H1 (cell line): ENCODE data around the gene ADAM12. TPM values are rescaled to one million over a fixed set of nuclear protein-coding genes. Genes with fewer than 3 reads are reported as not detected.

Experiments
- CTCF ChIA-PET: fragments of 300-600 bp; sonication (Branson Sonifier 250); formaldehyde crosslinking; loops from one replicate; lab custom pipeline; 2021; ENCODE audit not compliant: partially characterized antibody; lab: Charles Lee
- POLR2A ChIA-PET: fragments of 300-600 bp; sonication (Branson Sonifier 250); formaldehyde crosslinking; loops from one replicate; lab custom pipeline; 2021; ENCODE audit warnings: inconsistent platforms; ENCODE audit not compliant: partially characterized antibody; lab: Charles Lee
- DNase-seq, 2 experiments: peaks; one replicate each; pipeline versions ENCODE4 v3.0.0 to v3.0.0-alpha.2; 2010 to 2022; ENCODE audit warnings: low spot score in 2 of 2, low read depth in 1 of 2, mixed read lengths in 1 of 2
- FAIRE-seq: peaks from 2 replicates; lab custom pipeline; 2011; peaks lifted over from hg19 to GRCh38; lab: Jason Lieb, UNC
- H2AFZ ChIP-seq: 2 replicates; pipeline ENCODE4 v1.8.1; 2012; ENCODE audit warnings: low read length, inconsistent platforms
- H2AK5ac ChIP-seq: 2 replicates; pipeline ENCODE4 v1.6.1; 2013; ENCODE audit warnings: low read depth, low read length
- H2BK120ac ChIP-seq: replicated peaks from 2 replicates; pipeline ENCODE3; 2013; ENCODE audit warnings: low read depth, low read length, inconsistent platforms
- H2BK12ac ChIP-seq: 2 replicates; pipeline ENCODE4 v1.6.1; 2013; ENCODE audit warnings: low read depth, low read length
- H2BK15ac ChIP-seq: 2 replicates; pipeline ENCODE4 v1.6.1; 2013; ENCODE audit warnings: low read length
- H2BK20ac ChIP-seq: 2 replicates; pipeline ENCODE4 v1.6.1; 2013; ENCODE audit warnings: low read length
- H2BK5ac ChIP-seq: 2 replicates; pipeline ENCODE4 v1.6.1; 2013; ENCODE audit warnings: low read depth, low read length
- H3K14ac ChIP-seq: 2 replicates; pipeline ENCODE4 v1.6.1; 2013; ENCODE audit warnings: inconsistent platforms; ENCODE audit not compliant: insufficient read length
- H3K18ac ChIP-seq: 2 replicates; pipeline ENCODE4 v1.6.1; 2013; ENCODE audit warnings: low read length; ENCODE audit errors: extremely low read depth
- H3K23ac ChIP-seq: 2 replicates; pipeline ENCODE4 v1.6.1; 2013; ENCODE audit warnings: inconsistent platforms; ENCODE audit not compliant: insufficient read length
- H3K23me2 ChIP-seq: 2 replicates; pipeline ENCODE4 v1.6.1; 2013; ENCODE audit warnings: low read depth, low read length
- H3K27ac ChIP-seq: 2 replicates; pipeline ENCODE4 v1.6.1; 2011; ENCODE audit warnings: low read depth, low read length, inconsistent platforms
- H3K27me3 ChIP-seq, 4 experiments: replicated peaks in 1 of 4; 1 replicate in 1 of 4; 2 replicates in 3 of 4; pipeline versions ENCODE4 v1.6.1 to v1.8.1; 2011 to 2013; ENCODE audit warnings: low read length in 3 of 4, mild to moderate bottlenecking in 3 of 4, inconsistent platforms in 2 of 4, mixed read lengths in 2 of 4, moderate library complexity in 1 of 4; ENCODE audit not compliant: control insufficient read depth in 3 of 4, insufficient read depth in 3 of 4; ENCODE audit errors: extremely low read depth in 1 of 4
- H3K36me3 ChIP-seq, 4 experiments: 2 replicates each; pipeline versions ENCODE4 v1.6.1 to v1.8.1; 2011 to 2013; ENCODE audit warnings: mild to moderate bottlenecking in 4 of 4, low read length in 3 of 4, moderate library complexity in 2 of 4, control low read depth in 1 of 4, inconsistent platforms in 1 of 4; ENCODE audit not compliant: insufficient read depth in 4 of 4, control insufficient read depth in 2 of 4
- H3K4ac ChIP-seq: replicated peaks from 2 replicates; pipeline ENCODE3; 2013; ENCODE audit warnings: low read length, low read depth, mixed read lengths, inconsistent platforms; ENCODE audit not compliant: insufficient read length
- H3K4me1 ChIP-seq, 4 experiments: replicated peaks in 1 of 4; 1 replicate in 1 of 4; 2 replicates in 3 of 4; pipeline versions ENCODE4 v1.6.1 to v1.8.1; 2011 to 2013; ENCODE audit warnings: low read length in 3 of 4, inconsistent platforms in 2 of 4, mixed read lengths in 1 of 4; ENCODE audit not compliant: insufficient read depth in 4 of 4, control insufficient read depth in 3 of 4
- H3K4me2 ChIP-seq, 2 experiments: 2 replicates each; pipeline versions ENCODE4 v1.6.1 to v1.8.1; 2011 to 2013; ENCODE audit warnings: low read depth in 2 of 2, low read length in 2 of 2, control low read depth in 1 of 2, inconsistent platforms in 1 of 2, mild to moderate bottlenecking in 1 of 2; ENCODE audit not compliant: insufficient read depth in 1 of 2
- H3K4me3 ChIP-seq, 4 experiments: fragments of 200-600, 300-600 bp in 1 of 4; sonication (generic), shearing (Covaris generic), sonication (Bioruptor Twin) in 1 of 4; 2 replicates each; pipeline versions ENCODE4 v1.5.1 to v1.8.1; 2011 to 2016; ENCODE audit warnings: low read length in 4 of 4, low read depth in 3 of 4, control low read depth in 2 of 4, inconsistent platforms in 2 of 4, mild to moderate bottlenecking in 2 of 4, mixed read lengths in 1 of 4, moderate library complexity in 1 of 4; ENCODE audit not compliant: insufficient read depth in 2 of 4; ENCODE audit errors: extremely low read depth in 1 of 4
- H3K56ac ChIP-seq: replicated peaks from 2 replicates; pipeline ENCODE3; 2013; ENCODE audit warnings: low read depth, mild to moderate bottlenecking, mixed read lengths, low read length, inconsistent platforms; ENCODE audit not compliant: insufficient read length
- H3K79me1 ChIP-seq: 2 replicates; pipeline ENCODE4 v1.6.1; 2013; ENCODE audit warnings: low read depth, low read length, control low read depth
- H3K79me2 ChIP-seq, 2 experiments: 2 replicates each; pipeline versions ENCODE4 v1.6.1 to v1.8.1; 2012 to 2013; ENCODE audit warnings: low read length in 2 of 2, mild to moderate bottlenecking in 2 of 2, inconsistent platforms in 1 of 2; ENCODE audit not compliant: insufficient read depth in 2 of 2, control insufficient read depth in 1 of 2
- H3K9ac ChIP-seq, 4 experiments: replicated peaks in 1 of 4; 1 replicate in 1 of 4; 2 replicates in 3 of 4; pipeline versions ENCODE4 v1.6.1 to v1.8.1; 2011 to 2013; ENCODE audit warnings: low read depth in 3 of 4, low read length in 3 of 4, control low read depth in 2 of 4, mild to moderate bottlenecking in 2 of 4, moderate library complexity in 2 of 4, inconsistent platforms in 1 of 4; ENCODE audit errors: extremely low read depth in 1 of 4
- H3K9me3 ChIP-seq, 2 experiments: 2 replicates each; pipeline versions ENCODE4 v1.6.1 to v1.8.1; 2012 to 2013; ENCODE audit warnings: mild to moderate bottlenecking in 2 of 2, moderate library complexity in 2 of 2, control low read depth in 1 of 2, inconsistent platforms in 1 of 2, low read depth in 1 of 2, low read length in 1 of 2, mixed read lengths in 1 of 2; ENCODE audit not compliant: insufficient read depth in 2 of 2
- H4K20me1 ChIP-seq, 2 experiments: replicated peaks in 1 of 2; 2 replicates each; pipeline versions ENCODE3 to v1.8.1; 2011 to 2013; ENCODE audit warnings: inconsistent platforms in 2 of 2, low read length in 2 of 2, mild to moderate bottlenecking in 1 of 2; ENCODE audit not compliant: insufficient read depth in 2 of 2, control insufficient read depth in 1 of 2
- H4K5ac ChIP-seq: 2 replicates; pipeline ENCODE4 v1.6.1; 2013; ENCODE audit warnings: low read length, low read depth, mixed read lengths, inconsistent platforms; ENCODE audit not compliant: insufficient read length
- H4K8ac ChIP-seq: 2 replicates; pipeline ENCODE4 v1.8.0; 2013; ENCODE audit warnings: mild to moderate bottlenecking, moderate library complexity, low read length, inconsistent platforms; ENCODE audit not compliant: insufficient read depth; ENCODE audit errors: extremely low read depth
- H4K91ac ChIP-seq: replicated peaks from 2 replicates; pipeline ENCODE3; 2013; ENCODE audit warnings: low read length, mixed read lengths, inconsistent platforms; ENCODE audit not compliant: insufficient read length
- CBX5 ChIP-seq: fragments of 300-800, 300-1000 bp; sonication (generic); IDR thresholded peaks from 2 replicates; pipeline ENCODE4 v1.7.1; 2016; ENCODE audit warnings: antibody characterized with exemption, low read length, low read depth
- EGR1 ChIP-seq: IDR thresholded peaks from 2 replicates; pipeline ENCODE4 v1.6.1; 2011; ENCODE audit warnings: low read depth, low read length, borderline replicate concordance
- EZH2 ChIP-seq: fragments of 200-600 bp; sonication (generic); IDR thresholded peaks from 2 replicates; pipeline ENCODE4 v1.7.1; 2012; ENCODE audit warnings: low read depth, mild to moderate bottlenecking, moderate library complexity, low read length, inconsistent platforms; ENCODE audit not compliant: severe bottlenecking
- HDAC2 ChIP-seq, 2 experiments: fragments of 300-600 bp in 1 of 2; sonication (generic) in 1 of 2; IDR thresholded peaks; 2 replicates each; pipeline ENCODE4 v1.6.1; 2011 to 2012; ENCODE audit warnings: low read depth in 2 of 2, low read length in 2 of 2, mild to moderate bottlenecking in 2 of 2, moderate library complexity in 2 of 2, borderline replicate concordance in 1 of 2, inconsistent platforms in 1 of 2
- JUN ChIP-seq: IDR thresholded peaks from 2 replicates; pipeline ENCODE4 v1.6.1; 2011; ENCODE audit warnings: low read depth, mild to moderate bottlenecking, improper control_type of control experiment, low read length
- KDM5A ChIP-seq: fragments of 200-600 bp; IDR thresholded peaks from 2 replicates; pipeline ENCODE4 v1.7.1; 2012; ENCODE audit warnings: mild to moderate bottlenecking, low read length, inconsistent platforms, mixed read lengths
- RFX5 ChIP-seq: IDR thresholded peaks from 2 replicates; pipeline ENCODE4 v1.6.1; 2011; ENCODE audit warnings: low read depth, low read length, improper control_type of control experiment, borderline replicate concordance
- TAF1 ChIP-seq: IDR thresholded peaks from 2 replicates; pipeline ENCODE4 v1.6.1; 2011; ENCODE audit warnings: mild to moderate bottlenecking, low read depth, low read length
- TCF12 ChIP-seq: IDR thresholded peaks from 2 replicates; pipeline ENCODE4 v1.6.1; 2011; ENCODE audit warnings: low read depth, mild to moderate bottlenecking, low read length
- WGBS, 2 experiments: shearing (Covaris generic) in 1 of 2; methylation state at CpG; one replicate each; pipeline versions ENCODE4 v1.1.6 to v1.1.7; 2013 to 2015; ENCODE audit warnings: low lambda C conversion rate in 2 of 2, mixed read lengths in 2 of 2, inconsistent platforms in 1 of 2, low coverage in 1 of 2, missing lambda C conversion rate in 1 of 2; ENCODE audit not compliant: insufficient replicate concordance in 2 of 2, insufficient coverage in 1 of 2, insufficient read length in 1 of 2; ENCODE audit errors: extremely low coverage in 1 of 2, missing lambda C conversion rate in 1 of 2; 5-methylcytosine and 5-hydroxymethylcytosine counted together
- polyA plus RNA-seq, 7 experiments: library from polyadenylated mRNA; depleted of rRNA in 3 of 7; stranded (reverse) in 5 of 7; unstranded in 2 of 7; fragments of >200 nt in 5 of 7; fragments of 200-250 nt in 2 of 7; gene quantifications; 1 replicate in 5 of 7; 2 replicates in 1 of 7; 4 replicates in 1 of 7; pipeline versions ENCODE4 v1.2.1 to v1.2.3, GENCODE V29; 2011 to 2013; ENCODE audit warnings: missing spikeins in 2 of 7, mixed read lengths in 2 of 7
- total RNA-seq: library from RNA; stranded (reverse); fragmentation: NEBNext Ultra II Directional; extraction: Animal tissue kit (Norgen Biotek cat#: 25700); gene quantifications from 2 replicates; pipeline ENCODE4 v1.2.1, GENCODE V29; 2021
- TF ChIP-seq, protein P1 (sequence below): IDR thresholded peaks from 2 replicates; pipeline ENCODE4 v1.6.1; 2012; ENCODE audit warnings: inconsistent platforms
- TF ChIP-seq, protein P2 (sequence below): IDR thresholded peaks from 2 replicates; pipeline ENCODE4 v1.6.1; 2012; ENCODE audit warnings: low read length, inconsistent platforms

Gene ADAM12
- total and polyA plus RNA-seq, 2 of the 8 experiments (the other 6 are each of a cell fraction or from before 2014, with no cell fraction given): 0.07 to 0.17 TPM

DNA sequence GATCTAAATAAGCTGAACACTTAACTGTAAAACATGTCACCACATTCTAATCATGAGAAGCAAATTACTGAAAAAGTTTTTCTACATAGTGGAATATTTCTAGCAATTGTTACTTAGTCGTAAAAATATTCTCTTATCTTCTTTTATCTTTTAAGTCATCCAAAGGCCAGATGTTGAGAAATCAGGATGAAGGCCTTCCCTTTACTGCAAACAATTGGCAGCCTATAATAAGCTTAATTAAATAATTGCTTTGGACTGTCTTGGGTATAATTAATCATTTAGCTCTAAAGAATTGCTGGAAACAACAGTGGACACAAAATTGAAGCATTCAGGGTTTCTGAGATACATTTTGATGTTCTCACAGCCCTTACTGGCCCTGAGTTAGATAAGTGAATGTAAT is 265.4 kb downstream of the ADAM12 start:
- Histone ChIP-seq H2BK15ac (no peak overlapping the region), H3K79me1 (no peaks in the 10 kb centered on the region), H2BK20ac (no peak overlapping the region), H2BK12ac (no peak overlapping the region), H3K9ac (no peak overlapping the region), H4K20me1 (no peaks in the 10 kb centered on the region), H4K91ac (no peak overlapping the region), H2BK5ac (no peak overlapping the region), H3K4ac (no peak overlapping the region), H3K9me3 (no peaks in the 10 kb centered on the region), H3K4me2 (0 out of 4 replicates have a peak overlapping the region, but pooled peaks have one; percentile 2 to 24), H3K36me3 (no peaks in the 10 kb centered on the region), H2BK120ac (no peak overlapping the region), H3K79me2 (no peaks in the 10 kb centered on the region), H4K8ac (no peak overlapping the region), H3K23ac (no peak overlapping the region), H3K4me1 (peaks cover 0 to 7% (median 3%) of the 10 kb centered on the region in 4 experiments; a peak in 4 of 7 replicates), H4K5ac (no peak overlapping the region), H2AFZ (no peak overlapping the region), H3K56ac (no peak overlapping the region), H2AK5ac (no peak overlapping the region), H3K14ac (no peak overlapping the region), H3K4me3 (no peak overlapping the region; a peak in 1 of 8 replicates), H3K27me3 (peaks cover 0 to 2% (median 0%) of the 10 kb centered on the region in 4 experiments; a peak in 3 of 7 replicates), H3K27ac (no peak overlapping the region), H3K23me2 (no peaks in the 10 kb centered on the region), H3K18ac (0 out of 2 replicates have a peak overlapping the region, but pooled peaks have one; percentile 68)
- ChIA-PET CTCF (interaction anchor here (1.4 kb wide), 1 partner anchor 381 kb away, joined by 3 read pairs; no protein-coding TSS in a partner anchor), POLR2A (no interaction called here)
- WGBS, 2 experiments: 83% methylated on average over 1 of the region's 1 CpG; no CpG with 5 or more reads in 1 of the 2 experiments
- FAIRE-seq (no peak), DNase-seq (no peak)
- TF ChIP-seq TAF1 (no peak), KDM5A (no peak), CBX5 (no peak), EZH2 (no peak), TCF12 (no peak), EGR1 (no peak), HDAC2 (IDR thresholded peaks at IDR 0.05; ENCODE audit: borderline replicate concordance in 1 of 2, low read depth in 2 of 2, low read length in 2 of 2) (no peak), JUN (no peak), RFX5 (no peak)
- TF ChIP-seq, protein P1, sequence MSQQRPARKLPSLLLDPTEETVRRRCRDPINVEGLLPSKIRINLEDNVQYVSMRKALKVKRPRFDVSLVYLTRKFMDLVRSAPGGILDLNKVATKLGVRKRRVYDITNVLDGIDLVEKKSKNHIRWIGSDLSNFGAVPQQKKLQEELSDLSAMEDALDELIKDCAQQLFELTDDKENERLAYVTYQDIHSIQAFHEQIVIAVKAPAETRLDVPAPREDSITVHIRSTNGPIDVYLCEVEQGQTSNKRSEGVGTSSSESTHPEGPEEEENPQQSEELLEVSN: no peak
- TF ChIP-seq, protein P2, sequence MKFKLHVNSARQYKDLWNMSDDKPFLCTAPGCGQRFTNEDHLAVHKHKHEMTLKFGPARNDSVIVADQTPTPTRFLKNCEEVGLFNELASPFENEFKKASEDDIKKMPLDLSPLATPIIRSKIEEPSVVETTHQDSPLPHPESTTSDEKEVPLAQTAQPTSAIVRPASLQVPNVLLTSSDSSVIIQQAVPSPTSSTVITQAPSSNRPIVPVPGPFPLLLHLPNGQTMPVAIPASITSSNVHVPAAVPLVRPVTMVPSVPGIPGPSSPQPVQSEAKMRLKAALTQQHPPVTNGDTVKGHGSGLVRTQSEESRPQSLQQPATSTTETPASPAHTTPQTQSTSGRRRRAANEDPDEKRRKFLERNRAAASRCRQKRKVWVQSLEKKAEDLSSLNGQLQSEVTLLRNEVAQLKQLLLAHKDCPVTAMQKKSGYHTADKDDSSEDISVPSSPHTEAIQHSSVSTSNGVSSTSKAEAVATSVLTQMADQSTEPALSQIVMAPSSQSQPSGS: no peak
